Right lobe of liver (tissue), 6 donors: ENCODE data around the gene SCARF2. TPM values are rescaled to one million over a fixed set of nuclear protein-coding genes. Genes with fewer than 3 reads are reported as not detected.
"Not testable (repeated sequence)": the region's sequence is repeated elsewhere in the genome, so short reads cannot be mapped to it uniquely, and the experiment has no call there.

Experiments used
- ATAC-seq, 4 donors: fragments of 200-7000 bp; cut with Tn5 transposase; one replicate each; pipeline ENCODE4 v1.9.1; 2020; ENCODE audit warnings: mild to moderate bottlenecking in 4 of 4, moderate library complexity in 4 of 4
- DNase-seq, 3 donors: peaks; one replicate each; pipeline ENCODE4 v3.0.0-alpha.2; 2020
- H3K27ac ChIP-seq, 3 donors: fragments of 200-600 bp; one replicate each; pipeline ENCODE4 v1.8.0; 2022
- H3K27me3 ChIP-seq, 2 donors: fragments of 200-600 bp; one replicate each; pipeline ENCODE4 v1.8.0; 2022
- H3K36me3 ChIP-seq, 4 donors: fragments of 200-600 bp; sonication (generic) in 1 of 4; one replicate each; pipeline versions ENCODE4 v1.5.1 to v1.8.0; 2017 to 2022; ENCODE audit warnings: control low read depth in 1 of 4
- H3K4me1 ChIP-seq, 4 donors: fragments of 200-600 bp; sonication (generic) in 1 of 4; one replicate each; pipeline versions ENCODE4 v1.5.1 to v1.8.0; 2017 to 2022; ENCODE audit warnings: control low read depth in 1 of 4
- H3K4me3 ChIP-seq, 3 donors: fragments of 200-600 bp; one replicate each; pipeline ENCODE4 v1.8.0; 2022
- H3K9me3 ChIP-seq, 4 donors: fragments of 200-600 bp; sonication (generic) in 1 of 4; one replicate each; pipeline versions ENCODE4 v1.5.1 to v1.8.0; 2017 to 2022; ENCODE audit warnings: control low read depth in 1 of 4
- POLR2A ChIP-seq: fragments of 450-650 bp; IDR thresholded peaks from one replicate; pipeline ENCODE4 v1.6.1; 2017; ENCODE audit warnings: antibody characterized with exemption, mild to moderate bottlenecking
- WGBS: methylation state at CpG from one replicate; pipeline ENCODE4 v1.1.6; 2018; ENCODE audit warnings: low coverage, low lambda C conversion rate; ENCODE audit not compliant: insufficient coverage; ENCODE audit errors: missing lambda C conversion rate; 5-methylcytosine and 5-hydroxymethylcytosine counted together
- intact Hi-C, 2 donors: fragments of 100-400 bp; cut with DNase I; formaldehyde crosslinking; loops; one replicate each; pipeline versions ENCODE4 v1.11.2 to v1.14.1; 2022
- total RNA-seq, 6 experiments: library from RNA; depleted of rRNA in 2 of 6; stranded (reverse); fragments of >200 nt in 2 of 6; fragmentation: NEBNext Ultra II Directional in 3 of 6; extraction: Animal tissue kit (Norgen Biotek cat#: 25700) in 3 of 6; gene quantifications; one replicate each; pipeline versions ENCODE4 v1.1.0 to v1.2.4, GENCODE V29; 2016 to 2023
- TF ChIP-seq, protein P1 (sequence below), 4 donors: fragments of 200-600 bp in 3 of 4; fragments of 450-650 bp in 1 of 4; IDR thresholded peaks; one replicate each; pipeline versions ENCODE4 v1.5.1 to v1.8.0; 2016 to 2022; ENCODE audit warnings: antibody characterized with exemption in 4 of 4, mild to moderate bottlenecking in 2 of 4
- donor health status: DM: no; HTN: yes; CAD: no.
- donor health status: DM: no; HTN: no; CAD: no.
- donor health status: DM: no; HTN: no; CAD: no.
- donor health status: DM: no; HTN: yes; CAD: no.
- donor health status: DM: no; HTN: yes; CAD: no.

Gene SCARF2
- total RNA-seq, 6 experiments from 2014 or later: 1.1 to 3.4 (median 1.8) TPM

DNA sequence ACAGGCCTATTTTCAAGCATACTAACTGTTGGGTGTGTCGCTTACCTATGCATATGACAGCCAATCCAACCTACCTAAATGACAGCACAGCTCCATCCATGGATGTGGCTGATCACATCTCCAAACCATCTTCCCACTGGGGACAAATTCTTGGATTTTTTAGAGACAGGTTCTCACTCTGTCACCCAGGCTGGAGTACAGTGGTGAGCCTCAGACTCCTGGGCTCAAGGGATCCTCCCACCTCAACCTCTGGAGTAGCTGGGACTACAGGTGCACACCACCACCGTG is 18.0 kb downstream of the SCARF2 start:
- ATAC-seq (no peak), DNase-seq (no peak)
- H3K4me3 ChIP-seq: no peak overlapping the region
- no peaks in the 10 kb centered on the region for H3K27me3 ChIP-seq
- WGBS: 100% methylated on average over 2 of the region's 2 CpGs
- TF ChIP-seq, protein P1, sequence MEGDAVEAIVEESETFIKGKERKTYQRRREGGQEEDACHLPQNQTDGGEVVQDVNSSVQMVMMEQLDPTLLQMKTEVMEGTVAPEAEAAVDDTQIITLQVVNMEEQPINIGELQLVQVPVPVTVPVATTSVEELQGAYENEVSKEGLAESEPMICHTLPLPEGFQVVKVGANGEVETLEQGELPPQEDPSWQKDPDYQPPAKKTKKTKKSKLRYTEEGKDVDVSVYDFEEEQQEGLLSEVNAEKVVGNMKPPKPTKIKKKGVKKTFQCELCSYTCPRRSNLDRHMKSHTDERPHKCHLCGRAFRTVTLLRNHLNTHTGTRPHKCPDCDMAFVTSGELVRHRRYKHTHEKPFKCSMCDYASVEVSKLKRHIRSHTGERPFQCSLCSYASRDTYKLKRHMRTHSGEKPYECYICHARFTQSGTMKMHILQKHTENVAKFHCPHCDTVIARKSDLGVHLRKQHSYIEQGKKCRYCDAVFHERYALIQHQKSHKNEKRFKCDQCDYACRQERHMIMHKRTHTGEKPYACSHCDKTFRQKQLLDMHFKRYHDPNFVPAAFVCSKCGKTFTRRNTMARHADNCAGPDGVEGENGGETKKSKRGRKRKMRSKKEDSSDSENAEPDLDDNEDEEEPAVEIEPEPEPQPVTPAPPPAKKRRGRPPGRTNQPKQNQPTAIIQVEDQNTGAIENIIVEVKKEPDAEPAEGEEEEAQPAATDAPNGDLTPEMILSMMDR (IDR thresholded peaks at IDR 0.05): no peak
- TF ChIP-seq POLR2A: no peak
- intact Hi-C loops: loop anchor here in 1 of 2 donors (5.0 kb wide), 1 partner anchor 38 kb away; no protein-coding TSS in a partner anchor
- no peaks in the 10 kb centered on the region for H3K9me3 ChIP-seq
- H3K4me1 ChIP-seq: peaks cover 0 to 19% (median 0%) of the 10 kb centered on the region in 4 donors
- H3K36me3 ChIP-seq: no peaks in the 10 kb centered on the region
- no peak overlapping the region for H3K27ac ChIP-seq

- H3K9me3 ChIP-seq: no peaks in the 10 kb centered on the region
- peaks cover 0 to 12% (median 0%) of the 10 kb centered on the region in 4 donors for H3K4me1 ChIP-seq
- no peak overlapping the region for H3K27ac ChIP-seq
- 14% methylated on average over 18 of the region's 42 CpGs for WGBS
- H3K27me3 ChIP-seq: no peaks in the 10 kb centered on the region
- DNase-seq (peak; percentile 81 to 85 (median 83)), ATAC-seq (peak; percentile 87 to 93 (median 90))
- TF ChIP-seq POLR2A: no peak
- TF ChIP-seq, protein P1 (IDR thresholded peaks at IDR 0.05): peak; percentile 74 to 93 (median 86)
- intact Hi-C loops: loop anchor here in 1 of 2 donors (5.0 kb wide), 1 partner anchor 39 kb away; no protein-coding TSS in a partner anchor
- no peaks in the 10 kb centered on the region for H3K36me3 ChIP-seq
- peak overlapping the region; percentile 10 to 23 (median 20) for H3K4me3 ChIP-seq
Observed at GRCh38 chr22:20418211-20418788, 19.3 kb downstream of the SCARF2 start.

DNA sequence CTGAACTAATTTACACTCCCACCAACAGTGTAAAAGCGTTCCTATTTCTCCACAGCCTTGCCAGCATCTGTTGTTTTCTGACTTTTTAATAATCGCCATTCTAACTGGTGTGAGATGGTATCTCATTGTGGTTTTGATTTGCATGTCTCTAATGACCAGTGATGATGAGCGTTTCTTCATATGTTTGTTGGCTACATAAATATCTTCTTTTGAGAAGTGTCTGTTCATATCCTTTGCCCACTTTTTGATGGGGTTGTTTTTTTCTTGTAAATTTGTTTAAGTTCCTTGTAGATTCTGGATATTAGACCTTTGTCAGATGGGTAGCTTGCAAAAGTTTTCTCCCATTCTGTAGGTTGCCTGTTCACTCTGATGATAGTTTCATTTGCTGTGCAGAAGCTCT is 21.9 kb downstream of the SCARF2 start:
- not testable (repeated sequence) for H3K4me3 ChIP-seq, DNase-seq, H3K27ac ChIP-seq, H3K27me3 ChIP-seq, ATAC-seq, H3K4me1 ChIP-seq, H3K36me3 ChIP-seq, H3K9me3 ChIP-seq
- 80% methylated on average over 3 of the region's 3 CpGs for WGBS
- intact Hi-C loops: loop anchor here in 1 of 2 donors (5.0 kb wide), 1 partner anchor 42 kb away; no protein-coding TSS in a partner anchor

- H3K36me3 ChIP-seq, H3K4me3 ChIP-seq, H3K27me3 ChIP-seq, H3K9me3 ChIP-seq, ATAC-seq, H3K27ac ChIP-seq, DNase-seq, H3K4me1 ChIP-seq: not testable (repeated sequence)
- 54% methylated on average over 3 of the region's 3 CpGs for WGBS
- intact Hi-C loops: loop anchor here in 1 of 2 donors (5.0 kb wide), 1 partner anchor 42 kb away; no protein-coding TSS in a partner anchor
Observed at GRCh38 chr22:20415241-20415640, 22.4 kb downstream of the SCARF2 start.

DNA sequence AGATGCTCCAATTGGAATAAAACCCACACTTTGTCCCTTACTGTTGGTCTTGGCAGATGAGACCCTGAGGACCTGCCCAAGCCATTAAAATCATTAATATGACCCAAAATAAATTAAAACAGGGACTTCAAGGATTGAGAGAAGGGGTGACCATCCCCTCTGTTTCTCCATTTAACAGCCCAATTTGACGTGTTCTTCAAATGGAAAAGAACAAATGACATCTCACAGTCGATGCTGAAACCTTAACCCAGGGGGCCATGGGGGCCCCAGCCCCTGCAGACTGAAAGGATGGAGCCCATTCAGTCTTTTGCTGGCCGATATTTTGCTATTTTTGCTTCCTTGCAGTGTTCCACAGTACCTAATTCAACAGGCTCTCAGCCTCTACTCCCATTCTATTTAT is 23.2 kb downstream of the SCARF2 start:
- DNase-seq: no peak
- no peaks in the 10 kb centered on the region for H3K36me3 ChIP-seq
- no peaks in the 10 kb centered on the region for H3K27me3 ChIP-seq
- H3K4me1 ChIP-seq: peaks cover 0 to 8% (median 0%) of the 10 kb centered on the region in 4 donors
- ATAC-seq: no peak
- intact Hi-C loops: no loop called here
- TF ChIP-seq, protein P1 (IDR thresholded peaks at IDR 0.05): no peak
- no peak for TF ChIP-seq POLR2A
- 55% methylated on average over 3 of the region's 3 CpGs for WGBS
- no peak overlapping the region for H3K27ac ChIP-seq
- no peaks in the 10 kb centered on the region for H3K9me3 ChIP-seq
- H3K4me3 ChIP-seq: no peak overlapping the region
